Body of pancreas (tissue), 4 donors: Measurements from ENCODE around the gene TLR10.

ENCODE experiments used
- CTCF ChIP-seq, 7 experiments: fragments of 450-650 bp in 4 of 7; fragments of 200-600 bp in 3 of 7; sonication (generic) in 3 of 7; IDR thresholded peaks; one replicate each; pipeline ENCODE4 v1.5.1; 2016 to 2019; ENCODE audit warnings: antibody characterized with exemption in 7 of 7
- POLR2A ChIP-seq, 3 donors: fragments of 450-650 bp; IDR thresholded peaks; one replicate each; pipeline ENCODE4 v1.6.1; 2016; ENCODE audit warnings: antibody characterized with exemption in 3 of 3, mild to moderate bottlenecking in 2 of 3

GRCh38 chr4:38780833-38781484 lies 1.8 kb downstream of the TLR10 start:
- TF ChIP-seq POLR2A (IDR thresholded peaks at IDR 0.05): no peak
- no peak for TF ChIP-seq CTCF (IDR thresholded peaks at IDR 0.05)
